ENCODE results near the gene SSPN. TPM values are rescaled to one million over a fixed set of nuclear protein-coding genes. Genes with fewer than 3 reads are reported as not detected.
"Not testable (repeated sequence)": the region's sequence is repeated elsewhere in the genome, so short reads cannot be mapped to it uniquely, and the experiment has no call there.

SSPN gene
- total RNA-seq, 1 experiment from 2014 or later, result 1.3 TPM

- no peak for DNase-seq (ENCODE audit: low spot score)
These were observed 34.5 kb downstream of the SSPN start for GRCh38 chr12:26229910-26230309.

DNA sequence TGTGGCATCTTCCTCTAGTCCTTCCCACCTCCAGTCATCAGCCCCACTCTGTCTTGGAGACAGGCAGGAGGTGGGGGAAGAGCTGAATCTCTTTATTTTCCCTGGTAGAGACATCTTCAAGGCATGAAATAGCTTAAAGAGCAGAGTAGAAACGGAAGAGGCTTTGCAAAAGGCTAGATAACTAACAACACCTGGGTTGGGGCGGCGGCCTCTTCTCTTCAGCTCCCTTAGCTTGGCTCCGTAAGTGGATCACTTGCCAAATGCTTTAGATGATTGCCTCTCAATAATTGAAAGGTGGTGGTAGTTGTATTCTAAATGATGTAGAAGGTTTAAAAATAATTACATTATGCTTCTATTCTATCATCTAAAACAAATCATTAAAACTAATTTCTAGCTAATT is 36.1 kb downstream of the SSPN start:
- DNase-seq (ENCODE audit: low spot score), result no peak

GRCh38 chr12:26231921-26232320 is 36.5 kb downstream of the SSPN start:
- no peak for DNase-seq (ENCODE audit: low spot score)

DNA sequence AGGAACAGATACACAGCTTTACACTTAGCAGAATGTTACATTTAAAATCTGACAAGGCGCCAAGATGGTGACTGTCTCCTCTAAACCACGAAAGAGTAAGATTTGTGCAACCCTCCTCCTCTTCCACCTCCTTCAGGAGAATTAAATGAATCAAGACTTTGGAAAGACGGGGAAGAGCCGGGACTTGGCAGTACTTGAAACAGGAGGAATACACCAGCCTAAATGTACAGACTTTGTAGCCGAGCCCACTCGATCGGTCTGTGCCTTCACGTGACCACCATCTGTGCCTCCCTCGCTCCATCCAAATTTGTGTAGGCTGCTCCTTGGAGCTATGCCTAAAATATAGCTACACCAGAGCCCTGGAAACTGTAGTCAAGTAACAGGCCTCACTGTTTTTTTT is 38.3 kb downstream of the SSPN start:
- no peak for DNase-seq (ENCODE audit: low spot score)

DNA sequence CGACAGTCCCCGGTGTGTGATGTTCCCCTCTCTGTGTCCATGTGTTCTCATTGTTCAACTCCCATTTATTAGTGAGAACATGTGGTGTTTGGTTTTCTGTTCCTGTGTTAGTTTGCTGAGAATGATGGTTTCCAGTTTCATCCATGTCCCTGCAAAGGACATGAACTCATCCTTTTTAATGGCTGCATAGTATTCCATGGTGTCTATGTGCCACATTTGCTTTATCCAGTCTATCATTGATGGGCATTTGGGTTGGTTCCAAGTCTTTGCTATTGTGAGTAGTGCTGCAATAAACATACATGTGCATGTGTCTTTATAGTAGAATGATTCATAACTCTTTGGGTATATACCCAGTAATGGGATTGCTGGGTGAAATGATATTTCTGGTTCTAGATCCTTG is 40.1 kb downstream of the SSPN start:
- not testable (repeated sequence) for DNase-seq (ENCODE audit: low spot score)

DNA sequence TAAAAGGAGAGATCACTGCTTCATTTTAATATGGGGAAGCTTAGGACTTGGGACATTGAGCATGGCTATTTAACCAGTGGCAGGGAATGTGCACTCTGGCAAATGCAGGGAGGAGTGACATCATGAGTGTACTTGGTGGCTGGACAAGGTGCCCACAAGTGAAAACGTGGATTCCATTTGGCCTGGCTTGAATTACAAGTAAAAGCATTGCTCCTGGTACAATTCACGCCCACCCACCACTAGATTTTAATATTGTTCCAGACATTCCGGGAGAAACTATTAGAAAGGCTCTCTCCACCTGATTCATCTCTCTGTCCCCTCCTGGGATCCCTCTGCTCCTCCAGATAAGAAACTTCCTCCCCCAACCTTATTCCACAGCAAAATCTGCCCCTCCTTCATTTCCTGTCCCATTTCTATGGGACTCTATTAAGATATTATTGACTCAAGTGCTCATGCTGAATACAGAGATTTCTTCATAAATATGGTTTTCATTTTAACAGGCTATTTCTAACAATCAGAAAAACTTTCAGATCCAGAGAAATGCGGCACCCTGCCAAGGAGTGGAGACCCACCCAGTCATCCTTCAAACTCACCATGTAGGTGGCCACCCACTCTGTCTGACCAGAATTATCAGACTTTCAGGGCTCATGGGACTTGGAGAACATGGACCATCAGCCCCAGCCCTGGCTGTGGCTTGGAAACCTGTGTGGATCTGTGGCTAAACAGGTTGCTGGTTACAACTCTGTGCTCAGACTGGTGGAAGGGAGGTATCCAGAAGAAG is 43.2 kb downstream of the SSPN start:
- no peak for DNase-seq (ENCODE audit: low spot score)

GRCh38 chr12:26239122-26239851 is 43.9 kb downstream of the SSPN start:
- DNase-seq (ENCODE audit: low spot score), result peak; percentile 93

DNA sequence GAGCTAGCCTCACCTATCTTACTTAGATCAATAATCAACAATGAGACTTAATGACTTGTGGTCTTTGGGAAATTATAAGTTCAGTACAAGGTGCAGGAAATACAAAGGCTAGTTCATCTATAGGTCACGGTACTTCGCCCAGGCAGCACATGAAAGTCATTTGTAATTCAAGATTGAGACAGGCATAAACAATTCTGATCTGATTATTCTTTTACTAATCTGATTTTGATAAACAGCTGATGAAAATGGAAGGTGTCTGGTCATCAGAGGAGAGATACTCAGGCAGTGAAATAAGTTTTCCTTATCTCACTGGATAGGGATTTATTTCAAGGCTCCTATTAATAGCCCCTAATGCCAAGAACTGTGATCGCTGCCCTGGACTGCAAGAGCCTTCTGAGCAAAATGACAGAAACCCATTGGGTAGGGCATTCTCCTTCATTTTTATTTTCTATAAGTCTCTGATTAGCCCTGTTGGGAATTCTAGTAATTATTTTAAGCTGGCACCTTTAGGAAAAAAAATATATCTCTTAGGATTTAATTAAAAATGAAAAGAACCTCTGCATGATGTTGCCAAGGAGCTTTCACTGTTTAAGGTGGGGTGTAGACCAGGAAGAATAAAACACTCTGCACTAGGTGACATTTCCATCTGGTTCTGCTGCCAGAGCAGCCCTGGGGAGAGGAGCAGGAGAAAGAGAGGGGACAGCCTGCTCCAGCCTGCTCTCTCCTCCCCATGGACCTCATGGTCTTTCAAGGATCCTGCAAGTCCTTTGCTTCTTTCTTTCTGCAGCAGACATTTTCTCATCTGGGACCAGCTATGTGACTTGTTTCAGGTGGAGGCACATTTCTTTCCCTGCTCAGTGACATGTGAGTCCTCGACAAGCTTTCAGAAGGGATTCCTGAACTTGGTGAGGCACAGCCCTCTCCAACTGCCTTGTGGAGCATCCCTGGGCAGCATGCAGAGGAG is 44.8 kb downstream of the SSPN start:
- no peak for DNase-seq (ENCODE audit: low spot score)

- no peak for DNase-seq (ENCODE audit: low spot score)
These were observed 45.7 kb downstream of the SSPN start for GRCh38 chr12:26241080-26241479.

DNA sequence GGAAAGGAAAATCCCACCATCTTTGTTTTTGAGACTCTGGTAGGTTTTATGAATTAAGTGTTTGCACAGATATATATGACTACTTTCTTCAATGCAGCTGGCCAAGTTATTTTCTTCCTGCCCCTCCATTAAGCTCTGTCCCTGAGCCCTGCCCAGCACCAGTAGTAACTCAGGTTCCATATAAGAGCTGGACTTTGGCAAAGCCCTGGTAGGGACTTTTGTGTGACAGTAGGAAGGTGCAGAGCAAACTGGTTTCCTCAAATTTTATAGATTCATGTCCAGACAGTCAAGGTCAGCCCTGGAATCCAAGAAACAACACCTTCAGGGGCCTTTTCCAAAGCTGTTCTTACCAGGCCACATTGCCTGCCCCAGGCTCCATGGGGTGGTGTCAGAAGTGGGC is 47.3 kb downstream of the SSPN start:
- DNase-seq (ENCODE audit: low spot score), result no peak

DNA sequence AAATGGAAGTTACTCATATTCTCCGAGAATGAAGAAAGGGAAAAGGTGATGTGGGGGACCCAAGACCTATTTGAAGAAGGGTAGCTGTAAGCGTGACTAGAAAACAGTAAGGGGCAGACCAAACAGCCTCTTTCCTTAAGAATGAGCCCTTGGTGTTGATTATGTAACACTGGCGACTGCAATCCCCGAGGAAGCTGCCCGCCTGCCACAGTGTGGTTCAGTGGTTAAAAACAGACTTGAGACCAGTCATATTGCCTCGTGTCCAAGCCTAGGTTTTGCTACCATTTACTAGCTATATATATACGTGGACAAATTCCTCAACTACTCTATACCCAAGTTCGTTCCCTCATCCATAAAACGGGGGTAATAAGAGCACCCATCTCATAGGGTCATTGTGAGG is 49.1 kb downstream of the SSPN start:
- no peak for DNase-seq (ENCODE audit: low spot score)

- DNase-seq (ENCODE audit: low spot score), result no peak
These were observed 50.0 kb downstream of the SSPN start for GRCh38 chr12:26245175-26245942.

DNA sequence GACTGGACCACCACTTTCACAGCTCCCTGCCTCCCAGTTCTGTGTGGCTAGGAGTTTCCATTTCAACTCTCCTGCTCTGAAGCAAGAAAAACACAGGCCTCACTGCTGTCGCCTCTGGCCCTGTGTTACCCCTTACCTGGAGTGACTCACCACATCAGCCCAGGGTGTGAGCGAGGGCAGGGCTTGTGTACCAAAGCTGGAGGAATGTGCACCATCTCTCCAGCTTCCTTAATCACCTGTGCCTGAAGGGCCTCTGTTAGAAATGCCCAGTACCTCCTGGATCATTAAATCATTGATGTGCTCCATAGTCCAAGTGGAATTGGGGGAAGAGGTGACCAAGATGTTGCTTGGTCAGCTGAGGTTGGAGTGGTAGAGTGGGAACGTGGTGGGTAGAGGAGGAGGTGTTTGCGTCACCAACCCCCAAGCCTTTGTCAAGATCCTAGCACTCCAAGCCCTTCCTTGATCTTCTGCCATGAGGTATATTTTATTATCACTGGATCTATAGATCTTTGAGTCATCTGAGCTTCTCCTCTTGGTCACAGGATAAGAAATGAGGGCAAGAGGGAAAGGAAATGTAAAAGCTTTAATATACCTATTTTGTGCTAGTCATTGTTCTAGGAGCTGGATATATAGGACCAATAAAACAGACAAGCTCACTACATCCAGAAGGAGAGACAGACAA is 51.3 kb downstream of the SSPN start:
- DNase-seq (ENCODE audit: low spot score), result no peak

DNA sequence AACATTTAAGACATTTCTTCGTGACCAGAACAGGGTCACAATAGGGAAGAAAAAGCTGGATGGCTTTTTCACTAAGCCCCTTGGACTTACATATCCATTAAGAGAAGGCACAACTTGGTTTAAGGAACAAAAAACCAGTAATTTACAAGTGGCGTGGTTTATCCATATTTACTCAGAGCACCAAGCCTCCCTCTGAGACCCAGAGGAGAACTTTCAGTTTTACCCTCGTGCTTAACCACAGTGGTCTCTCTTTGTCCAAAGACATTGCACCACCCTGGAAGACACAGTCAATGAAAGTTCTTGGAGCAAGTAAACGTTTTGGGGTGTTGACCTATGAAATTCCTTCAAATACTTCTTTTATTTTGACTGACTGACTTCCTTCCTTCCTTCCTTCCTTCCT is 52.5 kb downstream of the SSPN start:
- no peak for DNase-seq (ENCODE audit: low spot score)

- no peak for DNase-seq (ENCODE audit: low spot score)
These were observed 55.4 kb downstream of the SSPN start for GRCh38 chr12:26250801-26251200.

DNA sequence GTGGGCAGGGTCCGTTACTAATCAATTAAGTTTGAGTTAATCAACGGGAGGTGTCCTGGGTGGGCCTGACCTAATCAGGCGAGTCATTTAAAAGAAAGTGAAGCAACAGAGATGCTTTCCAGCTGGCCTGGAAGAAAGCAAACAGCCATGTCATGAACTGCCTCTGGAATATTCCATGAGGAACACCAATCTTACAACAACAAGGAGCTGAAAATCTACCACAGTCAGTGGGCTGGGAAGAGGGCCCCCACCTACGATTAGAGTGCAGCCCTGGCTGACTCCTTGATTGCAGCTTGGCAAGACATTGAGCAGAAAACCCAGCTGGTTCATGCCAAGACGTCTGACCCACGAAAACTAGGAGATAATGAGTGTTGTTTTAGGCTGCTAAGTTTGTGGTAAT is 56.2 kb downstream of the SSPN start:
- no peak for DNase-seq (ENCODE audit: low spot score)

- DNase-seq (ENCODE audit: low spot score), result no peak
These were observed 57.6 kb downstream of the SSPN start for GRCh38 chr12:26252946-26253345.

GRCh38 chr12:26255893-26256645 is 60.7 kb downstream of the SSPN start:
- DNase-seq (ENCODE audit: low spot score), result no peak

GRCh38 chr12:26264215-26264838 is 69.0 kb downstream of the SSPN start:
- DNase-seq (ENCODE audit: low spot score), result no peak

GRCh38 chr12:26265606-26266005 is 70.2 kb downstream of the SSPN start:
- no peak for DNase-seq (ENCODE audit: low spot score)

Measured in A172 (cell line).